T-cell (primary cell): ENCODE measurements around the gene TLE5. TPM values are rescaled to one million over a fixed set of nuclear protein-coding genes. Genes with fewer than 3 reads are reported as not detected.
"Not testable (repeated sequence)": the region's sequence is repeated elsewhere in the genome, so short reads cannot be mapped to it uniquely, and the experiment has no call there.

Experiments
- ATAC-seq, 4 experiments: fragments of 200-7000 bp in 3 of 4; fragments of 150-1000 bp in 1 of 4; cut with Tn5 transposase; replicated peaks in 1 of 4; 1 replicate in 3 of 4; 2 replicates in 1 of 4; pipeline ENCODE4 v1.10.0; 2021; ENCODE audit warnings: moderate library complexity in 3 of 4, mild to moderate bottlenecking in 2 of 4, moderate number of reproducible peaks in 1 of 4
- CTCF ChIA-PET, 2 donors: fragments of 300-600 bp; sonication (Branson Sonifier 250); formaldehyde crosslinking; loops; one replicate each; lab custom pipeline; 2022; ENCODE audit warnings: antibody characterized with exemption in 2 of 2; lab: Charles Lee
- POLR2A ChIA-PET, 2 donors: fragments of 300-600 bp; sonication (Branson Sonifier 250); formaldehyde crosslinking; loops; one replicate each; lab custom pipeline; 2022; ENCODE audit warnings: antibody characterized with exemption in 2 of 2; lab: Charles Lee
- DNase-seq, 35 experiments: peaks; one replicate each; pipeline versions ENCODE4 v3.0.0 to v3.0.0-alpha.2; 2013 to 2023
- H3K27ac ChIP-seq: one replicate; pipeline ENCODE4 v1.5.1; 2013; ENCODE audit warnings: low read length
- H3K27me3 ChIP-seq, 2 experiments: replicated peaks in 1 of 2; 1 replicate in 1 of 2; 2 replicates in 1 of 2; pipeline versions ENCODE4 v1.6.1 to v1.7.0; 2013; ENCODE audit warnings: low read length in 1 of 2, mixed read lengths in 1 of 2; ENCODE audit not compliant: control insufficient read depth in 2 of 2, insufficient read depth in 2 of 2; ENCODE audit errors: extremely low read depth in 1 of 2
- H3K36me3 ChIP-seq, 2 donors: 1 replicate in 1 of 2; 2 replicates in 1 of 2; pipeline versions ENCODE4 v1.6.1 to v1.7.0; 2013; ENCODE audit warnings: low read length in 1 of 2; ENCODE audit not compliant: control insufficient read depth in 2 of 2, insufficient read depth in 1 of 2; ENCODE audit errors: extremely low read depth in 1 of 2
- H3K4me1 ChIP-seq, 2 experiments: 1 replicate in 1 of 2; 2 replicates in 1 of 2; pipeline versions ENCODE4 v1.6.1 to v1.7.0; 2013; ENCODE audit warnings: low read length in 2 of 2, mixed read lengths in 1 of 2; ENCODE audit not compliant: insufficient read depth in 2 of 2, control insufficient read depth in 1 of 2; ENCODE audit errors: extremely low read depth in 1 of 2
- H3K4me3 ChIP-seq, 2 donors: 1 replicate in 1 of 2; 2 replicates in 1 of 2; pipeline versions ENCODE4 v1.5.1 to v1.7.0; 2013; ENCODE audit warnings: mild to moderate bottlenecking in 2 of 2, low read length in 1 of 2, moderate library complexity in 1 of 2; ENCODE audit not compliant: control insufficient read depth in 1 of 2; ENCODE audit errors: extremely low read depth in 1 of 2
- H3K9me3 ChIP-seq: 2 replicates; pipeline ENCODE4 v1.7.0; 2013
- H3K27ac Mint-ChIP-seq, 2 donors: one replicate each; pipeline ENCODE4 v1.8.0; 2020 to 2021; ENCODE audit warnings: mild to moderate bottlenecking in 2 of 2, mixed read lengths in 2 of 2
- H3K27me3 Mint-ChIP-seq, 2 donors: one replicate each; pipeline ENCODE4 v1.8.0; 2021 to 2022; ENCODE audit warnings: mixed read lengths in 2 of 2
- H3K36me3 Mint-ChIP-seq: one replicate; pipeline ENCODE4 v1.8.0; 2021; ENCODE audit warnings: mixed read lengths
- H3K4me1 Mint-ChIP-seq, 3 donors: one replicate each; pipeline ENCODE4 v1.8.0; 2020 to 2022; ENCODE audit warnings: mixed read lengths in 3 of 3, mild to moderate bottlenecking in 1 of 3
- H3K4me3 Mint-ChIP-seq, 3 donors: one replicate each; pipeline ENCODE4 v1.8.0; 2020 to 2022; ENCODE audit warnings: mild to moderate bottlenecking in 3 of 3, mixed read lengths in 3 of 3, moderate library complexity in 3 of 3
- H3K9me3 Mint-ChIP-seq, 3 donors: one replicate each; pipeline ENCODE4 v1.8.0; 2020 to 2022; ENCODE audit warnings: mixed read lengths in 3 of 3
- WGBS: methylation state at CpG from one replicate; pipeline ENCODE4 v1.1.5; 2013; ENCODE audit warnings: missing lambda C conversion rate; ENCODE audit not compliant: insufficient coverage; 5-methylcytosine and 5-hydroxymethylcytosine counted together
- total RNA-seq, 35 experiments: library from RNA in 6 of 35; stranded (reverse) in 6 of 35; fragments of 120-200 nt in 1 of 35; gene quantifications; one replicate each; pipeline versions ENCODE4 v1.2.1 to v1.2.4 and lab custom pipeline; 2013 to 2026

Gene TLE5
- total RNA-seq, 5 donors from 2014 or later (not counting 1 experiment from before 2014, with no cell fraction given): 777 to 1,202 (median 1,047) TPM

GRCh38 chr19:3015126-3016057 lies 46.9 kb downstream of the TLE5 start:
- no peaks in the 10 kb centered on the region for H3K4me1 ChIP-seq
- no peak for ATAC-seq
- DNase-seq: no peak
- Mint-ChIP-seq H3K27ac (no peak overlapping the region), H3K36me3 (peaks cover 11% of the 10 kb centered on the region), H3K4me3 (no peak overlapping the region), H3K4me1 (peaks cover 0 to 1% (median 0%) of the 10 kb centered on the region in 3 donors), H3K9me3 (no peaks in the 10 kb centered on the region), H3K27me3 (no peaks in the 10 kb centered on the region)
- peaks cover 0 to 8% of the 10 kb centered on the region in 2 donors for H3K36me3 ChIP-seq
- POLR2A ChIA-PET: interaction anchor here in 1 of 2 donors (0.6 kb wide), 1 partner anchor 24 kb away, joined by 4 read pairs; no protein-coding TSS in a partner anchor
- no peak overlapping the region for H3K27ac ChIP-seq
- H3K9me3 ChIP-seq: no peaks in the 10 kb centered on the region
- H3K27me3 ChIP-seq: no peaks in the 10 kb centered on the region
- WGBS: 95% methylated on average over 13 of the region's 22 CpGs
- CTCF ChIA-PET: interaction anchor here in 1 of 2 donors (0.6 kb wide), 1 partner anchor 65 kb away, joined by 3 read pairs; no protein-coding TSS in a partner anchor
- no peak overlapping the region for H3K4me3 ChIP-seq

DNA sequence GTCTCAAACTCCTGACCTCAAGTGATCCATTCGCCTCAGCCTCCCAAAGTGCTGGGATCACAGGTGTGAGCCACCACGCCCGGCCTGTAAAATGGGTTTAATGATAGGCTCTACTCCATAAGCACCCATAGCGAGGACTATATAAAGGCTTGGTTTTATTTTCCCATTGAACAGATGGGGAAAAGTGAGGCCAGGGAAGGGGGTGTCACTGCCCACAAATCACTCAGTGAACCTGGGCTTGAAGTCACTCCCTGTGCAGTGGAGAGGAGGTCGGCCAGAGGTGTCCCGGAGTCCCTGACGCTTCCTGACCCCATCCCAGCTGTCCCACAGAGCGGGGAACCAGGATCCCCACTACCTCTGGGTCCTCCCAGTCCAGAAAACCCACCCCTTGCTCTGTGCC lies 48.2 kb downstream of the TLE5 start:
- Mint-ChIP-seq H3K27ac (no peak overlapping the region), H3K9me3 (no peaks in the 10 kb centered on the region), H3K4me1 (peaks cover 0 to 1% (median 0%) of the 10 kb centered on the region in 3 donors), H3K36me3 (peaks cover 9% of the 10 kb centered on the region), H3K27me3 (no peaks in the 10 kb centered on the region), H3K4me3 (no peak overlapping the region)
- POLR2A ChIA-PET: interaction anchor here in 1 of 2 donors (0.6 kb wide), 2 partner anchors 9 to 453 kb away, joined by 3 to 4 read pairs; no protein-coding TSS in a partner anchor
- DNase-seq: no peak
- ATAC-seq: no peak
- no peak overlapping the region for H3K27ac ChIP-seq
- no peaks in the 10 kb centered on the region for H3K4me1 ChIP-seq
- H3K9me3 ChIP-seq: no peaks in the 10 kb centered on the region
- no peak overlapping the region for H3K4me3 ChIP-seq
- CTCF ChIA-PET: no interaction called here
- 100% methylated on average over 1 of the region's 8 CpGs for WGBS
- peaks cover 0 to 12% of the 10 kb centered on the region in 2 donors for H3K36me3 ChIP-seq
- no peaks in the 10 kb centered on the region for H3K27me3 ChIP-seq

DNA sequence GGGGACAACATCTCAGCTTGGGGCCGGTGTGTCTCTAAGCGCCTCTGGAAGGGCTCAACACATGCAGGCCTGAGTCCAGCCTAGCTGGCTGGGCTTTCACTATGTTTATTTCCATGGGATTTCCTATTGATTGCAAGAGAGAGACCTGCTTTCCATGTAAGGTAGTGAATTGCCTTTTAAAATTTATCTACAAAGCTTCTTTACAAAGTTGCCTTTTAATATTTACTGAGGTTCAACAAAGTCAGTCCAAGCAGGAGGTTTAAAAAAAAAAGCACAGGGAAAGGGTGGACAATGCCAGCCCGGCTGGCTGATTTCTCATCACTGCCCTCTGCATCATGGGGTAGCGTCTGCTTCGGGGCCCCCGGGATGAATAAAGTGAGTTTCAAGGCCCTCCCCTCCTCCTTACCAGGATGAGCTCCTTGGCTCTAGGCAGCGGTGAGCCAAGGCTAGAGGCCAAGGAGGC lies 49.0 kb downstream of the TLE5 start:
- no peaks in the 10 kb centered on the region for H3K9me3 Mint-ChIP-seq
- no peak for ATAC-seq
- H3K27ac ChIP-seq: no peak overlapping the region
- H3K27me3 ChIP-seq: no peaks in the 10 kb centered on the region
- no peaks in the 10 kb centered on the region for H3K9me3 ChIP-seq
- DNase-seq: no peak
- H3K36me3 Mint-ChIP-seq: peaks cover 9% of the 10 kb centered on the region
- no peak overlapping the region for H3K27ac Mint-ChIP-seq
- no peak overlapping the region for H3K4me3 ChIP-seq
- peaks cover 0 to 1% (median 0%) of the 10 kb centered on the region in 3 donors for H3K4me1 Mint-ChIP-seq
- H3K27me3 Mint-ChIP-seq: no peaks in the 10 kb centered on the region
- H3K36me3 ChIP-seq: peaks cover 3 to 12% of the 10 kb centered on the region in 2 donors
- H3K4me1 ChIP-seq: no peaks in the 10 kb centered on the region
- WGBS: 90% methylated on average over 2 of the region's 7 CpGs
- POLR2A ChIA-PET: interaction anchor here in 1 of 2 donors (0.6 kb wide), 1 partner anchor 452 kb away, joined by 3 read pairs; no protein-coding TSS in a partner anchor
- CTCF ChIA-PET: no interaction called here
- no peak overlapping the region for H3K4me3 Mint-ChIP-seq

DNA sequence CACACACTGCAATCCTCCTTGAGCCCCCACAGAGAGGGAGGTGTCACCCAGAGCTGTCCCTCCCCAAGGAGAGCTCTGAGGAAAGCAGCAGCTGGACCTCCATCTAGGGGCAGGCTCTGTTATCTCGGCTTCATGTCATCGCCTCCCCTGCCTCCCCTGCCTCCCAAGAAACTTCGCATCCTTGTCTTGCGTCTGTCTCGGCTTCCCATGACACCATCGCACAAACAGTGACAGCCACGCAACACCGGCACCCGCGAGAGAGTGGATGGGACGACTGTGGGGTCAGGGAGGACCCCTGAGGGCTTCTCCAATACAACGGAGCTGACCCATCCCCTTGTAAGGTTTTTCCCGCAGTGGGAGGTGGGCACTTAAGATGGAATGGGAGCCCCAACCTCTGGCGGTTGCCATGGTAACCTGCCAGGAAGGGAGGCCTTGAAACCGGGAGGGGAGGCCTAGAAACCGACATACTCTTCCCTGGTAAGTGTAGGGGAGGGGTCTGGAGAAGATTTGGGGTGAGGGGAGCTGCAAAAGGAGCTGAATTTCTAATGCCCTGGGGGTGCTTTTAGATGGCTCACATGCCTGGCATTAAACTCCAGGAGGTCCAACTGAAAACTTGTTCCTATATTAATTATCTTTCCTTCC lies 49.6 kb downstream of the TLE5 start:
- H3K27me3 ChIP-seq: no peaks in the 10 kb centered on the region
- POLR2A ChIA-PET: no interaction called here
- H3K36me3 ChIP-seq: peaks cover 3 to 12% of the 10 kb centered on the region in 2 donors
- 89% methylated on average over 11 of the region's 16 CpGs for WGBS
- no peaks in the 10 kb centered on the region for H3K27me3 Mint-ChIP-seq
- H3K9me3 ChIP-seq: no peaks in the 10 kb centered on the region
- H3K4me1 Mint-ChIP-seq: peaks cover 0 to 1% (median 0%) of the 10 kb centered on the region in 3 donors
- no peaks in the 10 kb centered on the region for H3K4me1 ChIP-seq
- ATAC-seq (no peak), DNase-seq (no peak)
- H3K27ac Mint-ChIP-seq: no peak overlapping the region
- no peak overlapping the region for H3K4me3 Mint-ChIP-seq
- H3K27ac ChIP-seq: no peak overlapping the region
- no peaks in the 10 kb centered on the region for H3K9me3 Mint-ChIP-seq
- CTCF ChIA-PET: no interaction called here
- H3K4me3 ChIP-seq: no peak overlapping the region
- peaks cover 9% of the 10 kb centered on the region for H3K36me3 Mint-ChIP-seq

DNA sequence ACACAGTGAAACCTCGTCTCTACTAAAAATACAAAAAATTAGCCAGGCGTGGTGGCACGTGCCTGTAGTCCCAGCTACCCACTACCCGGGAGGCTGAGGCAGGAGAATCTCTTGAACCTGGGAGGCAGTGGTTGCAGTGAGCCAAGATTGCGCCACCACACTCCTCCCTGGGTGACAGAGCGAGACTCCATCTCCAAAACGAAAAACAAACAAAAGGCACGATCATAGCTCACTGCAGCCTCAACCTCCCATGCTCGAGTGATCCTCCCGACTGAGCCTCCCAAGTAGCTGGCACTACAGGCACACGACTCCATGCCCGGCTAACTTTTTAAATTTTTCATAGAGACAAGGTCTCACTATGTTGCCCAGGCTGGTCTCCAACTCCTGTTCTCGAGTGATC lies 50.2 kb downstream of the TLE5 start:
- H3K9me3 Mint-ChIP-seq, H3K27ac Mint-ChIP-seq, H3K4me3 ChIP-seq, H3K9me3 ChIP-seq, DNase-seq, POLR2A ChIA-PET, H3K36me3 Mint-ChIP-seq, H3K27me3 Mint-ChIP-seq, H3K4me3 Mint-ChIP-seq, CTCF ChIA-PET, H3K27ac ChIP-seq, H3K27me3 ChIP-seq, ATAC-seq, H3K4me1 ChIP-seq, H3K4me1 Mint-ChIP-seq: not testable (repeated sequence)
- 82% methylated on average over 11 of the region's 13 CpGs for WGBS
- H3K36me3 ChIP-seq: peaks cover 3 to 12% of the 10 kb centered on the region in 2 donors

DNA sequence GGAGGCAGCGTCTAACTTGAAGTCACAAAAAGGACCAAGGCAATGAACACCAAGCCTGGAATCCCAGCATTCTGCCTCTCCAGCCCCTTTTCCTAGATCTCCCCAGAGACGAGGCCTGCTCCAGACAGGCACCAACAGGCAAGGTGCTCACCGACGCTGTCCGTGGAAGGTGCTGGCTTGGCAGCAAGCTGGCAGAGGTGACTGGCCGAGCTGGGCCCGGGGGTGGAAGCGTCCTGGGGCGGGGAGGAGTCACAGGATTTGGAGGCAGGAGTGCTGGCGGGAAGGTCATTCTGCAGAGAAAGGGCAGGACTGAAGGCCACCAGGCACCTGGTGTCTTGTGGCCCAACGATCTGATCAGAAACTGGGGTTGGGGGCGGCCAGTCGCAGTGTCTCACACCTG lies 51.4 kb downstream of the TLE5 start:
- peaks cover 3 to 12% of the 10 kb centered on the region in 2 donors for H3K36me3 ChIP-seq
- Mint-ChIP-seq H3K36me3 (peaks cover 9% of the 10 kb centered on the region), H3K27ac (no peak overlapping the region), H3K27me3 (no peaks in the 10 kb centered on the region), H3K9me3 (no peaks in the 10 kb centered on the region), H3K4me3 (no peak overlapping the region), H3K4me1 (peaks cover 0 to 1% (median 0%) of the 10 kb centered on the region in 3 donors)
- ATAC-seq (no peak), DNase-seq (no peak)
- ChIA-PET POLR2A (no interaction called here), CTCF (no interaction called here)
- no peaks in the 10 kb centered on the region for H3K4me1 ChIP-seq
- 94% methylated on average over 12 of the region's 13 CpGs for WGBS
- H3K4me3 ChIP-seq: no peak overlapping the region
- no peaks in the 10 kb centered on the region for H3K27me3 ChIP-seq
- H3K27ac ChIP-seq: no peak overlapping the region
- H3K9me3 ChIP-seq: no peaks in the 10 kb centered on the region
